CD4-positive, CD25-positive, alpha-beta regulatory T cell (primary cell): ENCODE data around the gene TECTA. TPM values are rescaled to one million over a fixed set of nuclear protein-coding genes. Genes with fewer than 3 reads are reported as not detected.

ENCODE experiments used
- ATAC-seq, 2 donors: fragments of 150-1000 bp; cut with Tn5 transposase; one replicate each; pipeline ENCODE4 v1.10.0; 2021; ENCODE audit warnings: low read depth in 2 of 2, moderate number of reproducible peaks in 2 of 2, moderate library complexity in 1 of 2
- DNase-seq, 3 donors: peaks; one replicate each; pipeline versions ENCODE4 v3.0.0 to v3.0.0-alpha.2; 2012 to 2022; ENCODE audit warnings: mixed read lengths in 1 of 3
- H3K27ac ChIP-seq: one replicate; pipeline ENCODE4 v1.7.0; 2013; ENCODE audit warnings: mild to moderate bottlenecking, low read length; ENCODE audit not compliant: insufficient read depth, poor library complexity, severe bottlenecking
- H3K27me3 ChIP-seq: one replicate; pipeline ENCODE4 v1.7.0; 2013; ENCODE audit warnings: low read length; ENCODE audit not compliant: control insufficient read depth, insufficient read depth
- H3K36me3 ChIP-seq: one replicate; pipeline ENCODE4 v1.7.0; 2013; ENCODE audit warnings: mild to moderate bottlenecking, low read length, moderate library complexity; ENCODE audit not compliant: control insufficient read depth, insufficient read depth
- H3K4me1 ChIP-seq: 2 replicates; pipeline ENCODE4 v1.7.0; 2013; ENCODE audit warnings: mild to moderate bottlenecking, low read length; ENCODE audit not compliant: insufficient read depth, control insufficient read depth, poor library complexity, severe bottlenecking
- H3K4me3 ChIP-seq: one replicate; pipeline ENCODE4 v1.7.0; 2013; ENCODE audit warnings: low read depth, mild to moderate bottlenecking, low read length, moderate library complexity
- H3K9me3 ChIP-seq, 2 experiments: 1 replicate in 1 of 2; 2 replicates in 1 of 2; pipeline ENCODE4 v1.7.0; 2013; ENCODE audit warnings: low read length in 2 of 2, mild to moderate bottlenecking in 1 of 2, moderate library complexity in 1 of 2; ENCODE audit not compliant: control insufficient read depth in 2 of 2
- H3K27ac Mint-ChIP-seq, 3 donors: one replicate each; pipeline ENCODE4 v1.8.0; 2020 to 2022; ENCODE audit warnings: mild to moderate bottlenecking in 3 of 3, mixed read lengths in 3 of 3, moderate library complexity in 2 of 3
- H3K27me3 Mint-ChIP-seq: one replicate; pipeline ENCODE4 v1.8.0; 2022; ENCODE audit warnings: mild to moderate bottlenecking, mixed read lengths
- H3K36me3 Mint-ChIP-seq: one replicate; pipeline ENCODE4 v1.8.0; 2020; ENCODE audit warnings: mixed read lengths
- H3K4me1 Mint-ChIP-seq, 4 donors: one replicate each; pipeline ENCODE4 v1.8.0; 2020 to 2022; ENCODE audit warnings: mixed read lengths in 4 of 4, mild to moderate bottlenecking in 1 of 4
- H3K4me3 Mint-ChIP-seq, 4 donors: one replicate each; pipeline ENCODE4 v1.8.0; 2020 to 2022; ENCODE audit warnings: mild to moderate bottlenecking in 4 of 4, mixed read lengths in 4 of 4, moderate library complexity in 3 of 4
- H3K9me3 Mint-ChIP-seq, 7 donors: one replicate each; pipeline ENCODE4 v1.8.0; 2020 to 2022; ENCODE audit warnings: mixed read lengths in 7 of 7, mild to moderate bottlenecking in 3 of 7, moderate library complexity in 2 of 7
- polyA plus RNA-seq, 4 donors: library from polyadenylated mRNA; unstranded; fragments of 300-500 nt; fragmentation: Illumina TruSeq; gene quantifications; one replicate each; pipeline ENCODE4 v1.2.3, GENCODE V29; 2021
- total RNA-seq: library from RNA; stranded (reverse); gene quantifications from one replicate; pipeline ENCODE4 v1.2.3, GENCODE V29; 2022

The TECTA gene
- total and polyA plus RNA-seq, 5 donors from 2014 or later = 0.30 to 0.78 TPM; not detected in 3

GRCh38 chr11:121198491-121198890, 97.4 kb downstream of the TECTA start:
- Histone ChIP-seq H3K4me1 (no peaks in the 10 kb centered on the region), H3K4me3 (no peak overlapping the region), H3K27me3 (peaks cover 2% of the 10 kb centered on the region), H3K9me3 (no peaks in the 10 kb centered on the region), H3K36me3 (no peaks in the 10 kb centered on the region), H3K27ac (no peak overlapping the region)
- DNase-seq (no peak), ATAC-seq (no peak)
- Mint-ChIP-seq H3K27ac (no peak overlapping the region), H3K4me3 (no peak overlapping the region), H3K4me1 (peaks cover 0 to 3% (median 0%) of the 10 kb centered on the region in 4 donors), H3K36me3 (no peaks in the 10 kb centered on the region), H3K27me3 (peaks cover 39% of the 10 kb centered on the region), H3K9me3 (peaks cover 0 to 1% (median 0%) of the 10 kb centered on the region in 7 donors)

GRCh38 chr11:121199516-121199915, 98.5 kb downstream of the TECTA start:
- peaks cover 0 to 1% (median 0%) of the 10 kb centered on the region in 7 donors for H3K9me3 Mint-ChIP-seq
- Histone ChIP-seq H3K27ac (no peak overlapping the region), H3K4me1 (no peaks in the 10 kb centered on the region), H3K27me3 (peaks cover 5% of the 10 kb centered on the region), H3K4me3 (no peak overlapping the region), H3K36me3 (no peaks in the 10 kb centered on the region), H3K9me3 (no peaks in the 10 kb centered on the region)
- H3K27me3 Mint-ChIP-seq = peaks cover 39% of the 10 kb centered on the region
- peaks cover 0 to 3% (median 0%) of the 10 kb centered on the region in 4 donors for H3K4me1 Mint-ChIP-seq
- no peak for ATAC-seq
- DNase-seq = no peak
- no peak overlapping the region for H3K27ac Mint-ChIP-seq
- no peak overlapping the region for H3K4me3 Mint-ChIP-seq
- no peaks in the 10 kb centered on the region for H3K36me3 Mint-ChIP-seq

DNA sequence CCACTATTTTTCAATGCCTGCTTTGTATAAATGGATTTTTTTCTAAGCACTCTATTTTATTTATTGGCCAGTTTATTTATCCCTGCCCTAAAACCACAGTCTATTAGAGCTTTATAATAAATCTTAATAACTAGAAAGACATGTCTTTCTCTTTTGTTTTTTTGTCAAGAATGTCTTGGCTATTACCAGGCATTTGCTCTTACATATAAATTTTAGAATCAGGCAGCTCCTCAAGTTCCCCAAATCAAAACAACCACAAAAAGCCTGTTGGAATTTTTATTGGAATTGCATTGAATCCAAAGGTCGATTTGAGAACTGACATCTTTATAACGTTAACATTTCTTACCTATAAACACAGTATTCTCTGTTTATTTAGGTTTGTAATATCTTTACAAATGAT, 105.8 kb downstream of the TECTA start:
- Histone ChIP-seq H3K36me3 (no peaks in the 10 kb centered on the region), H3K27me3 (peaks cover 13% of the 10 kb centered on the region), H3K4me1 (no peaks in the 10 kb centered on the region), H3K4me3 (no peak overlapping the region), H3K9me3 (no peaks in the 10 kb centered on the region), H3K27ac (no peak overlapping the region)
- H3K9me3 Mint-ChIP-seq = peaks cover 0 to 1% (median 0%) of the 10 kb centered on the region in 7 donors
- ATAC-seq = no peak
- H3K4me1 Mint-ChIP-seq = no peaks in the 10 kb centered on the region
- no peak overlapping the region for H3K27ac Mint-ChIP-seq
- peaks cover 18% of the 10 kb centered on the region for H3K27me3 Mint-ChIP-seq
- DNase-seq = no peak
- H3K36me3 Mint-ChIP-seq = no peaks in the 10 kb centered on the region
- no peak overlapping the region for H3K4me3 Mint-ChIP-seq

DNA sequence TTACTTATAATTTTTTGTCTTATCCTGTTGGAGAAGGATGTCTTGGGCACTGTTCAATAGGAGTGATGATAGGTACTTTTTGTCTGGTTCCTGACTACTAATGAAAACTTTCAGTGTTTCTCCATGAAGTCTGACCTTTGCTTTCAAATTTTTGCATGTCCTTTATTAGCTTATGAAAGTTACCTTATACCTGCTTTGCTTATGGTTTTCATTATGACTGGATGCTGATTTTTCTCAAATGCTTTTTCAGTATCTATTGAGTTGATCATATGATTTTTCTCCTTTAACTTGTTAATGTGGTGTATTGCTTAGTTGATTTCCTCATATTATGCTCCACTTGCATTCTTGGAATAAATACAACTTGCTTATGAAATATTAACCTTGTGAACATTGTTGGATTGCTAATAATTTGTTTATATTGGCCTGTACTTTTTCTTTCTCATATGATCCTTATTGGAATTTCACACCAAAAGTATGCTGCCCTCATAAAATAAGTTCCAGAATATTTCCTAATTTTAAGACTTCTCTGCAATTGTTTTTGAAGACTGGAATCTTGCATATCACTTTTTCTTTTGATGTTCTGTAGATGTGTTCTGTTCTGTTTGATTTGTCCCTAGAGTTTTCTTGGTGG, 106.6 kb downstream of the TECTA start:
- H3K4me1 Mint-ChIP-seq = no peaks in the 10 kb centered on the region
- H3K9me3 Mint-ChIP-seq = peaks cover 0 to 2% (median 0%) of the 10 kb centered on the region in 7 donors
- H3K4me3 ChIP-seq = no peak overlapping the region
- no peak overlapping the region for H3K27ac Mint-ChIP-seq
- no peaks in the 10 kb centered on the region for H3K36me3 Mint-ChIP-seq
- ATAC-seq = no peak
- H3K4me3 Mint-ChIP-seq = peak overlapping the region in 1 of 4 donors; percentile 21
- H3K27me3 ChIP-seq = peaks cover 13% of the 10 kb centered on the region
- DNase-seq = no peak
- H3K4me1 ChIP-seq = no peaks in the 10 kb centered on the region
- no peaks in the 10 kb centered on the region for H3K9me3 ChIP-seq
- H3K36me3 ChIP-seq = no peaks in the 10 kb centered on the region
- H3K27ac ChIP-seq = no peak overlapping the region
- H3K27me3 Mint-ChIP-seq = peaks cover 20% of the 10 kb centered on the region

GRCh38 chr11:121210445-121211080, 109.5 kb downstream of the TECTA start:
- H3K9me3 Mint-ChIP-seq = peaks cover 0 to 2% (median 0%) of the 10 kb centered on the region in 7 donors
- H3K27me3 Mint-ChIP-seq = peaks cover 33% of the 10 kb centered on the region
- no peaks in the 10 kb centered on the region for H3K36me3 Mint-ChIP-seq
- Histone ChIP-seq H3K4me3 (no peak overlapping the region), H3K27ac (no peak overlapping the region), H3K9me3 (no peaks in the 10 kb centered on the region), H3K27me3 (peaks cover 10% of the 10 kb centered on the region), H3K4me1 (no peaks in the 10 kb centered on the region), H3K36me3 (no peaks in the 10 kb centered on the region)
- ATAC-seq = no peak
- no peaks in the 10 kb centered on the region for H3K4me1 Mint-ChIP-seq
- H3K27ac Mint-ChIP-seq = no peak overlapping the region
- no peak overlapping the region for H3K4me3 Mint-ChIP-seq
- DNase-seq = no peak

GRCh38 chr11:121211626-121212025, 110.6 kb downstream of the TECTA start:
- DNase-seq (no peak), ATAC-seq (no peak)
- H3K4me1 Mint-ChIP-seq = no peaks in the 10 kb centered on the region
- H3K9me3 Mint-ChIP-seq = peaks cover 0 to 2% (median 0%) of the 10 kb centered on the region in 7 donors
- H3K4me3 Mint-ChIP-seq = no peak overlapping the region
- Histone ChIP-seq H3K36me3 (no peaks in the 10 kb centered on the region), H3K4me3 (no peak overlapping the region), H3K4me1 (no peaks in the 10 kb centered on the region), H3K9me3 (no peaks in the 10 kb centered on the region), H3K27ac (no peak overlapping the region), H3K27me3 (peaks cover 10% of the 10 kb centered on the region)
- no peak overlapping the region for H3K27ac Mint-ChIP-seq
- H3K36me3 Mint-ChIP-seq = no peaks in the 10 kb centered on the region
- H3K27me3 Mint-ChIP-seq = peaks cover 33% of the 10 kb centered on the region

DNA sequence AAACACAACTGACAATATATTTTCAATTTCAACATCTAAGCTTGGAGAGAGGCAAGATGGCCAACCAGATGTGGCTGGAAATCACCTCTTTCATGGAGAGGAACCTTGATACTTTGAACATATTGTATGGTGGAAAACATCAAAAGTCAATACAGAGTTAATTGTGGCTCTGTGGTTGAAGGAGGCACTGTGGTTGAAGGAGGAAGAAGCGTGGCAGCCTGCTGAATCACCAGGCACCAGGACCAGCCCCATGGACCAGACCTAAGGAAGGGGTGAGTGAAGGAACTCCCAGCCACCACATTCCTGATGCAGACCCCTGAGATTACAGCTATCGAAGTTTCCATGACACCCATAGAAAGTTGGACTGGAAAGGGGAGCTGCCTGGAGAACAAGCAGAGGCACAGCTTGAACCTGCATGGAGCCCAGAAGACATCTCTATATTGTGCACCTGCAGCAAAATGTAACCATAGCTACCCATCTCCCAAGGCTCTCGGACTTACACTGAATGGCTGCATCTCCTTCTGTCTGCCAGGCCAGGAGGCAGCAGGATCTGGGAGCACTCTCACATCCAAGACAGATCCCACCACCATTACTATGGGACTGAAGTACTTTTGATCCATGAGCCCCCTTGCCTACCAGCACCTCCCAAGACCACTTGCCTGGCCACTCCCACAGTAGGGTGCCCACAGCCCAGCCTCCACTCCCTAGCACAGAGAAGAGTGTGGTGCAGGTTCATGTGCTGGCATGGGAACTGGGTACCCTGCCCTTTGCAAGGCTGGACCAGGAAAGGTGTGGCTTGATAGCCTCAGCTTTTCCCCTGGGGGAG, 111.7 kb downstream of the TECTA start:
- Mint-ChIP-seq H3K27me3 (peaks cover 29% of the 10 kb centered on the region), H3K4me1 (no peaks in the 10 kb centered on the region), H3K9me3 (peaks cover 0 to 2% (median 0%) of the 10 kb centered on the region in 7 donors), H3K4me3 (no peak overlapping the region), H3K27ac (no peak overlapping the region), H3K36me3 (no peaks in the 10 kb centered on the region)
- Histone ChIP-seq H3K36me3 (no peaks in the 10 kb centered on the region), H3K4me1 (no peaks in the 10 kb centered on the region), H3K27ac (no peak overlapping the region), H3K27me3 (peaks cover 7% of the 10 kb centered on the region), H3K4me3 (no peak overlapping the region), H3K9me3 (no peaks in the 10 kb centered on the region)
- DNase-seq (no peak), ATAC-seq (no peak)
